ENCODE results near the gene ZNF292.
"Not testable (repeated sequence)": the region's sequence is repeated elsewhere in the genome, so short reads cannot be mapped to it uniquely, and the experiment has no call there.

Gene ZNF292

GRCh38 chr6:87225511-87225910 lies 70.1 kb downstream of the ZNF292 start:
- DNase-seq (ENCODE audit: extremely low spot score), result no peak
- ChIA-PET CTCF (interaction anchor here (0.5 kb wide), 1 partner anchor 982 kb away, joined by 4 read pairs; no protein-coding TSS in a partner anchor), POLR2A (no interaction called here)
- no peak for TF ChIP-seq FOXM1 (IDR thresholded peaks at IDR 0.05; ENCODE audit: borderline replicate concordance)
- no peak for TF ChIP-seq FOXK2 (IDR thresholded peaks at IDR 0.05)
- TF ChIP-seq PKNOX1 (IDR thresholded peaks at IDR 0.05), result no peak
- TF ChIP-seq LEF1 (IDR thresholded peaks at IDR 0.05; ENCODE audit: borderline replicate concordance), result no peak
- no peak for TF ChIP-seq ZNF384 (IDR thresholded peaks at IDR 0.05)
- TF ChIP-seq ELF4 (IDR thresholded peaks at IDR 0.05), result no peak
- no peak for TF ChIP-seq L3MBTL2 (conservative IDR thresholded peaks at IDR 0.05)
- no peak for TF ChIP-seq SP1 (IDR thresholded peaks at IDR 0.05)
- no peak for TF ChIP-seq HDGF (IDR thresholded peaks at IDR 0.05; ENCODE audit: borderline replicate concordance)
- TF ChIP-seq SUZ12 (IDR thresholded peaks at IDR 0.05), result no peak

- CTCF ChIA-PET, result interaction anchor here (0.5 kb wide), 1 partner anchor 981 kb away, joined by 4 read pairs; no protein-coding TSS in a partner anchor
- POLR2A ChIA-PET, result no interaction called here
- TF ChIP-seq ELF4 (IDR thresholded peaks at IDR 0.05), result no peak
Measured at GRCh38 chr6:87225937-87226336, 70.6 kb downstream of the ZNF292 start.

DNA sequence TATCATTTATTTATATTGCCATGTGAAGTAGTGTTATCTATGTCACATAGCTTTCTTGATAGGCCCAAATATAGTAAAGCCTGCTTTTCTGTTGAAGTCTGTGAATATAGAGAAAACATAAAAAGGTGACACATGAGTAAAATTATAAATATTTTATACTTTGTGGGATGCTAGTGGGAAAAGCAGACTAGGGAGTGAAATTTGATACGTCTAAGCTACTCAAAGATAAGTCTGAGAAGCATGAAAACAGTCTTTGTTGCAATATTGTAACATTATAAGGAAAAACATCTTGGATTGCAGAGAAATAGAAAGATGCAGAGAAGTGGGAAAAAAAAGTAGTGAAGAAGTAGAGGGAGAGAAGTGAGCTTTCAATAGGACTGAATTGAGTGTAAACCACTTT lies 75.4 kb downstream of the ZNF292 start:
- ChIA-PET POLR2A (no interaction called here), CTCF (interaction anchor here (0.7 kb wide), 1 partner anchor 615 kb away, joined by 4 read pairs; no protein-coding TSS in a partner anchor)
- TF ChIP-seq L3MBTL2 (conservative IDR thresholded peaks at IDR 0.05), result no peak
- TF ChIP-seq LEF1 (IDR thresholded peaks at IDR 0.05; ENCODE audit: borderline replicate concordance), result no peak
- TF ChIP-seq FOXM1 (IDR thresholded peaks at IDR 0.05; ENCODE audit: borderline replicate concordance), result no peak
- TF ChIP-seq CTBP1 (IDR thresholded peaks at IDR 0.05; ENCODE audit: borderline replicate concordance), result no peak
- TF ChIP-seq PKNOX1 (IDR thresholded peaks at IDR 0.05), result no peak
- no peak for TF ChIP-seq SUZ12 (IDR thresholded peaks at IDR 0.05)
- no peak for DNase-seq (ENCODE audit: extremely low spot score)

More at GRCh38 chr6:87225937-87226336, 70.6 kb downstream of the ZNF292 start:
- no peak for DNase-seq (ENCODE audit: extremely low spot score)

DNA sequence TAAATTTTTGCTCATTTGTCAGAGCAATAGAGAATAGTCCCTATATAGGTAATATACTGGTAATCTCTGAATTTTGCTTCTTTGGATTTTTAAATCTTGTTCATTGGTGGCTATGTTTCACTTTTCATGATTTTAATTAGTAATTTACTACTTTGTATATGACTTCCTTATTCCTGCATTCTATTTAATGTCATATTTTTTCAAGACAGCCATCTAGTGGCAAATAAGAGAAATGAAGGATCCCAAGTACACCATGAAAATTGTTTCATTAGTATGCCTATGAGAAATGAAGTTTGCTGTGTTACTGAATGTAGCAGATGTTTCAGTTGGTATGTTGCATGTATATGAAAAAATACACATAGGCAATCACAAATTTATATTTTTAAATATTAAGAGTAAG lies 82.4 kb downstream of the ZNF292 start:
- CTCF ChIA-PET, result no interaction called here
- TF ChIP-seq FOXA1 (IDR thresholded peaks at IDR 0.05), result no peak
- TF ChIP-seq FOXM1 (IDR thresholded peaks at IDR 0.05; ENCODE audit: borderline replicate concordance), result no peak
- no peak for TF ChIP-seq L3MBTL2 (conservative IDR thresholded peaks at IDR 0.05)
- TF ChIP-seq PKNOX1 (IDR thresholded peaks at IDR 0.05), result no peak
- TF ChIP-seq FOXK2 (IDR thresholded peaks at IDR 0.05), result no peak
- TF ChIP-seq BHLHE40 (IDR thresholded peaks at IDR 0.05; ENCODE audit: borderline replicate concordance), result no peak
- TF ChIP-seq ARNT (IDR thresholded peaks at IDR 0.05), result no peak
- TF ChIP-seq TARDBP (IDR thresholded peaks at IDR 0.05), result no peak
- no peak for TF ChIP-seq HDGF (IDR thresholded peaks at IDR 0.05; ENCODE audit: borderline replicate concordance)
- TF ChIP-seq NFRKB (IDR thresholded peaks at IDR 0.05), result no peak
- TF ChIP-seq ZNF384 (IDR thresholded peaks at IDR 0.05), result no peak
- TF ChIP-seq CTBP1 (IDR thresholded peaks at IDR 0.05; ENCODE audit: borderline replicate concordance), result no peak
- no peak for TF ChIP-seq SP1 (IDR thresholded peaks at IDR 0.05)
- TF ChIP-seq ELF4 (IDR thresholded peaks at IDR 0.05), result no peak
- TF ChIP-seq SUZ12 (IDR thresholded peaks at IDR 0.05), result no peak
- TF ChIP-seq LEF1 (IDR thresholded peaks at IDR 0.05; ENCODE audit: borderline replicate concordance), result no peak
- peak; percentile 14 for DNase-seq (ENCODE audit: extremely low spot score)
- POLR2A ChIA-PET, result no interaction called here

- DNase-seq (ENCODE audit: extremely low spot score); CTCF ChIA-PET; POLR2A ChIA-PET: not testable (repeated sequence)
Measured at GRCh38 chr6:87239098-87239635, 83.8 kb downstream of the ZNF292 start.

- ChIA-PET CTCF (no interaction called here), POLR2A (no interaction called here)
- TF ChIP-seq SP1 (IDR thresholded peaks at IDR 0.05) (no peak), ARNT (IDR thresholded peaks at IDR 0.05) (no peak), FOXM1 (IDR thresholded peaks at IDR 0.05; ENCODE audit: borderline replicate concordance) (no peak), BHLHE40 (IDR thresholded peaks at IDR 0.05; ENCODE audit: borderline replicate concordance) (no peak), CTBP1 (IDR thresholded peaks at IDR 0.05; ENCODE audit: borderline replicate concordance) (no peak), L3MBTL2 (conservative IDR thresholded peaks at IDR 0.05) (no peak), SUZ12 (IDR thresholded peaks at IDR 0.05) (no peak), TARDBP (IDR thresholded peaks at IDR 0.05) (no peak), FOXK2 (IDR thresholded peaks at IDR 0.05) (no peak)
- no peak for DNase-seq (ENCODE audit: extremely low spot score)
Measured at GRCh38 chr6:87241304-87241703, 85.9 kb downstream of the ZNF292 start.

GRCh38 chr6:87242311-87242710 lies 86.9 kb downstream of the ZNF292 start:
- no peak for TF ChIP-seq SP1 (IDR thresholded peaks at IDR 0.05)
- no peak for TF ChIP-seq ELF4 (IDR thresholded peaks at IDR 0.05)
- TF ChIP-seq LEF1 (IDR thresholded peaks at IDR 0.05; ENCODE audit: borderline replicate concordance), result no peak
- no peak for TF ChIP-seq L3MBTL2 (conservative IDR thresholded peaks at IDR 0.05)
- no peak for TF ChIP-seq FOXM1 (IDR thresholded peaks at IDR 0.05; ENCODE audit: borderline replicate concordance)
- TF ChIP-seq PKNOX1 (IDR thresholded peaks at IDR 0.05), result no peak
- no peak for TF ChIP-seq FOXK2 (IDR thresholded peaks at IDR 0.05)
- TF ChIP-seq HDGF (IDR thresholded peaks at IDR 0.05; ENCODE audit: borderline replicate concordance), result no peak
- TF ChIP-seq SUZ12 (IDR thresholded peaks at IDR 0.05), result no peak
- DNase-seq (ENCODE audit: extremely low spot score), result no peak
- ChIA-PET POLR2A (no interaction called here), CTCF (no interaction called here)

Data from HEK293T (cell line).